Measurements from ENCODE around the gene GTPBP4. TPM values are rescaled to one million over a fixed set of nuclear protein-coding genes. Genes with fewer than 3 reads are reported as not detected.
A peak's percentile ranks its signal among the peaks of the same experiment; 100 is the strongest.

The GTPBP4 gene
- 100 to 1,000 TPM in 1 of 4 donors, 10 to 100 TPM in 3; 28.9 to 104 (median 40.0) TPM for total RNA-seq

DNA sequence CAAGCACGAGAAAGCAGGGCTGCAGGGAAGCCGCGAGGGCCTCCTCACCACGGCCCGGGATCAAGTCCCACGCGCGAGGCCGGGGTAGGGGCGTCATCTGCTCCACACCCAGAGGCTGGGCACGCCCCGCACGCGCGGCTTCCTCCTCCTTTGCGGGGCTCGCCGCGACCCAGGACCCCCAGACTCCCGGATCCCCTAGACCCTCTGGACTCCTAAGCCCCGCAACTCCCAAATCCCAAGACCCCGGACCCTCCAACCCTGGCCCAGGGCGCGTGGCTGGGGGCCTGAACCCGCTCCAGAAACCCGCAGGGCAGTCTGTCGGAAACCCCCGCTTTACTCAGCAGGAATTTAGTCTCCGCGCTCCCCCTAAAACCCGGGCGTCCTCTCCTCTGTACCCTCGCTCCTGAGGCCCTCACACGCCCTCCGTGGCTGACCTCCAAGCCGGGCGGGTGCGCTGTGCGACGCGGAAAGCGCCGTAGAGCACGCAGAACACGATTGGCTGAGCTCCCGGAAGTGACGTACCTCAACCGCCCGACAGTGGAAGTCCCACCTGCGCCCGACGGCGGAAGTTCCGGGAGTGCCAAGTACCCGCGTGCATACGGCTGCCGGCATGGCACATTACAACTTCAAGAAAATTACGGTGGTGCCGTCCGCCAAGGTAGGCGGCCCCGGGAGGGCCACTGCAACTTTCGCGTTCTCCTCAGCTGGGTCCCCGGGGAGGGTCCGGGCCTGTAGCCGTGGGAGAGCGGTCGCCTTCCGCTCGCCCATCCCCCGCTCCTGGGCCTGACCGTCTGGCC, at the start of gene GTPBP4:
Gene GTPBP4 (plus strand): TSS at position 565 of the 797 bp plus-strand sequence. CDS start 46 bp downstream, at position 611.
- DNase-seq (ENCODE audit: low spot score) (peak; percentile 96), ATAC-seq (ENCODE audit: low FRiP score) (peak; percentile 97)
- TF ChIP-seq CTCF (IDR thresholded peaks at IDR 0.05): no peak

DNA sequence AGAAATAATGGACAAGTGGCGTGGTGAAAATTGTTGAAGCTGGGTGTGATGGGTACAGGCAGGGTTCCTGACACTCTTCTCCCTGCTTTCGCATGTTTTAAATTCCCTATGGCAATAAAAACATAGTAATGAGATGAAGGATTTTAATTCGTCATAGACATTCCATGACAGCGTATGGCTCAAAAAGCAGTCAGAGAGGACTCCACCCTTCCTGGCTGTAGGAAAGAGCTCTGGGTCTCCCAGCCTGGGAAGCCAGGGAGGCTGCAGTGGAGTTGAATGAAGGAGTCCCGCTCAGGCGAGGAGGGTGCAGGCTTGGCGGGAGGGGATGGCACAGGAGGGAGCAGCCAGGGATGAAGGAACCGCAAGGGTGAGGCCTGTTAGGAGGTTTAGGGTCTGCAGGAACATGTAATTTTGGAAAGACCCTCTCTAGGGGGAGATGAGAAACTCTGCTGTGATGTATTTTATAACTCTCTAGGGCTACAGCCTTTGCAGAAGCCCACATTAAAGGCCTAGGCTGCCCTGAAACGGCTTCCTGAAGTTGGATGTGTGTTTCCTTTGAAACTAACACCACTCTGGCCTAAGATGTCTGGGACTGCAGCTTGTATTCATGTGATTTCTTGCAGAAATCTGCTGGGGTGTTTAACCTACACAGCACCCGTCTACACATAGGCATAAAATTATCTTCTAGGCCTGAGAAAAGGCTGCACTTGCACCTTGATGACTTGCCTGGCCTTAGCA, 49.1 kb upstream of the GTPBP4 start:
- no peak for ATAC-seq (ENCODE audit: low FRiP score)
- TF ChIP-seq CTCF (IDR thresholded peaks at IDR 0.05): no peak
- DNase-seq (ENCODE audit: low spot score): no peak

- TF ChIP-seq CTCF (IDR thresholded peaks at IDR 0.05): no peak
- no peak for ATAC-seq (ENCODE audit: low FRiP score)
- DNase-seq (ENCODE audit: low spot score): no peak
Observed at GRCh38 chr10:943334-944033, 44.8 kb upstream of the GTPBP4 start.

DNA sequence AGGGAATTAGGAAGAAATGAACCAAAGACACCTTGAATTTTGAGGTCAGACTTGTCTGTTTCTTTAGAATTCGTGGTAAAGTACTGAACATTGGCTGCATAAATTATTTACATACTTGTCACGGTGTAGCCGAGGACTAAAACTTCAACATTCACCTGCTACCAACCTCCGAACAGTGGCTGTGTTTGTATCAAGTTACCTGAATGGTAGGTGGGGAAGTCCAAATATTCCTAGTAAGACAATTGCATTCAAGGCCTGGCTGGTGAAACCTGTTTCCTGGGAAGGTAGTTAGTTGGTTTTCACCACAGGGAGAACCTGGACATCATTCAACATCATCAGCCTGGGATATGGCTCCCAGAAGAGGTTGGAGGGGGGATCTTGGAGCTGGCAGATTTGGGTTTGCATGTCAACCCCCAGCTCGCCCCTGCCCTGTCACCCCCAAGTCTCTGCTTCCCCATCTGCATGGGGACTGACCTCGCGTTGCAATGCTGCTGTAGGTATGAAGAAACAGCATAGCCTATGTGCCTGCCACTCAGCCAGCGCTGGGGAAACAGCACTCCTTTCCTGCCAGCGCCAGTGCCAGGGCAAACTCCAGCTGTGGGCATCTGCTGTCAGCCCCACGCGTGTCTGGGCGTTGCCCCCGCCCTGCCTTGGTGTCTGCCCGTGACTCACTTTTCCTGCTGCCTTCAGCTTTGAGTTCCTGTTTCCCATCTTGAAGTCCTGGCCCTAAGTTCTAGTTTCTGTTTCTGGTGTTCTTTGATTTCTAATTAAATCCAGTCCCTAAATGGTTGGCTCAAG, 44.0 kb upstream of the GTPBP4 start:
- no peak for DNase-seq (ENCODE audit: low spot score)

GRCh38 chr10:945778-946177, 42.5 kb upstream of the GTPBP4 start:
- no peak for DNase-seq (ENCODE audit: low spot score)
- TF ChIP-seq CTCF (IDR thresholded peaks at IDR 0.05): no peak
- ATAC-seq (ENCODE audit: low FRiP score): no peak

More for the DNA sequence above, 44.0 kb upstream of the GTPBP4 start:
- TF ChIP-seq CTCF (IDR thresholded peaks at IDR 0.05): no peak
- no peak for ATAC-seq (ENCODE audit: low FRiP score)

DNA sequence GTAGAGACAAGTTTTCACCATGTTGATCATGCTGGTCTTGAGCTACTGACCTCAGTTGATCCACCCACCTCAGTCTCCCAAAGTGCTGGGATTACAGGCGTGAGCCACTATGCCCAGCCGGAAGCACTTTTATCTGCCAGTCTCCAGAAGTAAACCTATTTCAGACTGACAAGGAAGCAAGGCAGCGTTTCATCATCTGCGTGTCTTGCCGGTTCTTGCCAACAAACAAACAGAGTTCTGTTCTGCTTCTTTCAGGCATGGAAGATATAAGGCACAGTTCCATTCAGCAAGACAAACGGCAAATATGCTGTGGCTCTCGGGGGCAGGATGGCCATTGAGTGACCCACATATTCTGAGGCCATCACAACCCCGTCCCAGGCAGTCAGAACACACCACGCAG, 41.2 kb upstream of the GTPBP4 start:
- ATAC-seq (ENCODE audit: low FRiP score): no peak
- TF ChIP-seq CTCF (IDR thresholded peaks at IDR 0.05): no peak
- DNase-seq (ENCODE audit: low spot score): no peak
